Measurements from ENCODE around the gene ZNRF3. TPM values are rescaled to one million over a fixed set of nuclear protein-coding genes. Genes with fewer than 3 reads are reported as not detected.

ZNRF3 gene
- total and polyA plus RNA-seq, 2 donors = 1.1 to 1.3 TPM

GRCh38 chr22:29006346-29006745, 123.0 kb downstream of the ZNRF3 start:
- H3K4me1 ChIP-seq (ENCODE audit: control insufficient read depth in 2 of 2, insufficient read depth in 2 of 2, low read length in 2 of 2) = peaks cover 0 to 13% of the 10 kb centered on the region in 2 donors
- no peak for DNase-seq (ENCODE audit: low read depth in 6 of 9, low spot score in 9 of 9)
- peaks cover 19 to 46% of the 10 kb centered on the region in 2 donors for H3K27me3 ChIP-seq (ENCODE audit: control insufficient read depth in 2 of 2, insufficient read depth in 1 of 2, low read length in 1 of 2)
- H3K36me3 ChIP-seq (ENCODE audit: control insufficient read depth in 2 of 2, insufficient read depth in 2 of 2, low read length in 1 of 2) = no peaks in the 10 kb centered on the region
- no peak overlapping the region for H3K27ac ChIP-seq (ENCODE audit: low read depth in 1 of 2, low read length in 1 of 2)
- no peak overlapping the region for H3K4me3 ChIP-seq (ENCODE audit: low read length in 2 of 2)
- 90% methylated on average over 8 of the region's 8 CpGs for WGBS
- H3K9me3 ChIP-seq (ENCODE audit: control insufficient read depth in 2 of 2, insufficient read depth in 1 of 2, low read length in 1 of 2) = no peaks in the 10 kb centered on the region

- no peak for DNase-seq (ENCODE audit: low read depth in 6 of 9, low spot score in 9 of 9)
- peaks cover under 1 to 19% of the 10 kb centered on the region in 2 donors for H3K4me1 ChIP-seq (ENCODE audit: control insufficient read depth in 2 of 2, insufficient read depth in 2 of 2, low read length in 2 of 2)
- H3K27me3 ChIP-seq (ENCODE audit: control insufficient read depth in 2 of 2, insufficient read depth in 1 of 2, low read length in 1 of 2) = peaks cover 18 to 39% of the 10 kb centered on the region in 2 donors
- no peaks in the 10 kb centered on the region for H3K9me3 ChIP-seq (ENCODE audit: control insufficient read depth in 2 of 2, insufficient read depth in 1 of 2, low read length in 1 of 2)
- no peak overlapping the region for H3K27ac ChIP-seq (ENCODE audit: low read depth in 1 of 2, low read length in 1 of 2)
- no peaks in the 10 kb centered on the region for H3K36me3 ChIP-seq (ENCODE audit: control insufficient read depth in 2 of 2, insufficient read depth in 2 of 2, low read length in 1 of 2)
- H3K4me3 ChIP-seq (ENCODE audit: low read length in 2 of 2) = no peak overlapping the region
- WGBS = 99% methylated on average over 5 of the region's 5 CpGs
Measured at GRCh38 chr22:29009148-29009547, 125.8 kb downstream of the ZNRF3 start.

- peaks cover 3 to 18% of the 10 kb centered on the region in 2 donors for H3K27me3 ChIP-seq (ENCODE audit: control insufficient read depth in 2 of 2, insufficient read depth in 1 of 2, low read length in 1 of 2)
- H3K4me3 ChIP-seq (ENCODE audit: low read length in 2 of 2) = no peak overlapping the region
- WGBS = 91% methylated on average over 14 of the region's 14 CpGs
- no peaks in the 10 kb centered on the region for H3K9me3 ChIP-seq (ENCODE audit: control insufficient read depth in 2 of 2, insufficient read depth in 1 of 2, low read length in 1 of 2)
- H3K27ac ChIP-seq (ENCODE audit: low read depth in 1 of 2, low read length in 1 of 2) = no peak overlapping the region
- no peaks in the 10 kb centered on the region for H3K36me3 ChIP-seq (ENCODE audit: control insufficient read depth in 2 of 2, insufficient read depth in 2 of 2, low read length in 1 of 2)
- DNase-seq (ENCODE audit: low read depth in 6 of 9, low spot score in 9 of 9) = no peak
- peaks cover 6 to 18% of the 10 kb centered on the region in 2 donors for H3K4me1 ChIP-seq (ENCODE audit: control insufficient read depth in 2 of 2, insufficient read depth in 2 of 2, low read length in 2 of 2)
Measured at GRCh38 chr22:29011240-29012100, 128.1 kb downstream of the ZNRF3 start.

DNA sequence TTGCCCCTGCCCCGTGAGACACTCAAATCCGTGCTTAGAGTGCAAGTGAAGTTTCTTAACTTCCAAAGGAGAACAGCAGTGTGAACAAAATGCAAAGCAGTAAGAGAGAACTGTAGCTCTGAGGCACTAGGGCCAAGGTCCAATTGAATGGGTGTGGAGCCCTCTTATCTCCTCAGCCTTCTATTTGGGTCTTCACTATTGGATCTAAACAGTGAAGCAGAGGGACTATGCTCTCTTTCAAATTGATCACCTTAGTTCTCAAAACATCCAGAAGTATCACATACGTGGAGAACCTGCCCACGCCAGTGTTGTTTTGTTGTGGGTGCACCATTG, 128.7 kb downstream of the ZNRF3 start:
- WGBS = 95% methylated on average over 4 of the region's 4 CpGs
- peaks cover 3 to 21% of the 10 kb centered on the region in 2 donors for H3K27me3 ChIP-seq (ENCODE audit: control insufficient read depth in 2 of 2, insufficient read depth in 1 of 2, low read length in 1 of 2)
- no peaks in the 10 kb centered on the region for H3K36me3 ChIP-seq (ENCODE audit: control insufficient read depth in 2 of 2, insufficient read depth in 2 of 2, low read length in 1 of 2)
- no peak overlapping the region for H3K27ac ChIP-seq (ENCODE audit: low read depth in 1 of 2, low read length in 1 of 2)
- H3K4me1 ChIP-seq (ENCODE audit: control insufficient read depth in 2 of 2, insufficient read depth in 2 of 2, low read length in 2 of 2) = peaks cover 6 to 18% of the 10 kb centered on the region in 2 donors
- H3K4me3 ChIP-seq (ENCODE audit: low read length in 2 of 2) = no peak overlapping the region
- H3K9me3 ChIP-seq (ENCODE audit: control insufficient read depth in 2 of 2, insufficient read depth in 1 of 2, low read length in 1 of 2) = no peaks in the 10 kb centered on the region
- DNase-seq (ENCODE audit: low read depth in 6 of 9, low spot score in 9 of 9) = no peak

GRCh38 chr22:29012952-29013351, 129.6 kb downstream of the ZNRF3 start:
- H3K36me3 ChIP-seq (ENCODE audit: control insufficient read depth in 2 of 2, insufficient read depth in 2 of 2, low read length in 1 of 2) = no peaks in the 10 kb centered on the region
- DNase-seq (ENCODE audit: low read depth in 6 of 9, low spot score in 9 of 9) = no peak
- 97% methylated on average over 4 of the region's 4 CpGs for WGBS
- H3K27me3 ChIP-seq (ENCODE audit: control insufficient read depth in 2 of 2, insufficient read depth in 1 of 2, low read length in 1 of 2) = peaks cover 3 to 24% of the 10 kb centered on the region in 2 donors
- no peak overlapping the region for H3K27ac ChIP-seq (ENCODE audit: low read depth in 1 of 2, low read length in 1 of 2)
- no peaks in the 10 kb centered on the region for H3K9me3 ChIP-seq (ENCODE audit: control insufficient read depth in 2 of 2, insufficient read depth in 1 of 2, low read length in 1 of 2)
- no peak overlapping the region for H3K4me3 ChIP-seq (ENCODE audit: low read length in 2 of 2)
- peaks cover 6 to 18% of the 10 kb centered on the region in 2 donors for H3K4me1 ChIP-seq (ENCODE audit: control insufficient read depth in 2 of 2, insufficient read depth in 2 of 2, low read length in 2 of 2)

DNA sequence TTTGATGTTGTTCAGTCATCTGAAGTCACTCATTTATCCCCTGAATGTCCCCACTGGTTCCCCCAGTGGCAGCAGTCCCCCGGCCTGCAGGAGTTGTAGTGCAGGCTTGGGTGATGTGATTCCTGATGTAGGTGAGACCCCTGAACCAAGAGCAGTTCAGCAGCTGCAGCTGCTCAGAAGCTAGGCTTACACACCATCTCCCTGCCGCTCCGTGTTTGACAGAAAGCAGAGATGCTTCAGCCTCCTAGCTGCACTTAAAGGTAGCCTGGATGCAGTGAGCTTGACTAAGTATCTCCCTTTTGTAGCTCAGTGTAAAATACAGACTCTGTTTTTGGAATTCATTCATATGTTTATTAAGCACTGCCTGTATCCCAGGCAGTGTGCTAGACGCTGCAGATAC, 130.9 kb downstream of the ZNRF3 start:
- peaks cover 6 to 21% of the 10 kb centered on the region in 2 donors for H3K4me1 ChIP-seq (ENCODE audit: control insufficient read depth in 2 of 2, insufficient read depth in 2 of 2, low read length in 2 of 2)
- no peaks in the 10 kb centered on the region for H3K36me3 ChIP-seq (ENCODE audit: control insufficient read depth in 2 of 2, insufficient read depth in 2 of 2, low read length in 1 of 2)
- no peak overlapping the region for H3K27ac ChIP-seq (ENCODE audit: low read depth in 1 of 2, low read length in 1 of 2)
- no peaks in the 10 kb centered on the region for H3K9me3 ChIP-seq (ENCODE audit: control insufficient read depth in 2 of 2, insufficient read depth in 1 of 2, low read length in 1 of 2)
- no peak overlapping the region for H3K4me3 ChIP-seq (ENCODE audit: low read length in 2 of 2)
- peaks cover 3 to 31% of the 10 kb centered on the region in 2 donors for H3K27me3 ChIP-seq (ENCODE audit: control insufficient read depth in 2 of 2, insufficient read depth in 1 of 2, low read length in 1 of 2)
- no peak for DNase-seq (ENCODE audit: low read depth in 6 of 9, low spot score in 9 of 9)
- 93% methylated on average over 4 of the region's 4 CpGs for WGBS

DNA sequence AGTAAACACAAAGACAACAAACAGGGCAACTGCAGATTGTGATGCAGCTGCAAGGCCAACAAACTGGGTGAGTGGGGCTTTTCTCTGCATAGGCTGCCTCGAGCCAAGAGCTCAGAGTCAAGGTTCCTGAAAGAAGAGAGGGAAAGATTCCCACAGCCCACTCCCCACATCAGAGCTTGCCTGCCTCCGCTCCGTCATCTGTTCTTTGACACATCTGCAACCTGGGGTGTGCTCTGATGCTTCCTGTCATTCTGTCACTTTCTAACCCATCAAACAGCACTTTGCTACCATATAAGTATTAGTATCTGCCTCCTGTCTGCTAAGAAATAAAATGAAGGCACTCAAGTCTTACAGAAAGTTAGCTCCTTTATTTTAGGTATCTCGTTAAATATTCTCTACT, 131.4 kb downstream of the ZNRF3 start:
- Histone ChIP-seq H3K27ac (ENCODE audit: low read depth in 1 of 2, low read length in 1 of 2) (no peak overlapping the region), H3K27me3 (ENCODE audit: control insufficient read depth in 2 of 2, insufficient read depth in 1 of 2, low read length in 1 of 2) (peaks cover 3 to 31% of the 10 kb centered on the region in 2 donors), H3K9me3 (ENCODE audit: control insufficient read depth in 2 of 2, insufficient read depth in 1 of 2, low read length in 1 of 2) (no peaks in the 10 kb centered on the region), H3K4me3 (ENCODE audit: low read length in 2 of 2) (no peak overlapping the region), H3K4me1 (ENCODE audit: control insufficient read depth in 2 of 2, insufficient read depth in 2 of 2, low read length in 2 of 2) (peaks cover 6 to 21% of the 10 kb centered on the region in 2 donors), H3K36me3 (ENCODE audit: control insufficient read depth in 2 of 2, insufficient read depth in 2 of 2, low read length in 1 of 2) (no peaks in the 10 kb centered on the region)
- DNase-seq (ENCODE audit: low read depth in 6 of 9, low spot score in 9 of 9) = peak in 5 of 9 donors; percentile 26 to 66 (median 32)
- WGBS = 31% methylated on average over 4 of the region's 4 CpGs

DNA sequence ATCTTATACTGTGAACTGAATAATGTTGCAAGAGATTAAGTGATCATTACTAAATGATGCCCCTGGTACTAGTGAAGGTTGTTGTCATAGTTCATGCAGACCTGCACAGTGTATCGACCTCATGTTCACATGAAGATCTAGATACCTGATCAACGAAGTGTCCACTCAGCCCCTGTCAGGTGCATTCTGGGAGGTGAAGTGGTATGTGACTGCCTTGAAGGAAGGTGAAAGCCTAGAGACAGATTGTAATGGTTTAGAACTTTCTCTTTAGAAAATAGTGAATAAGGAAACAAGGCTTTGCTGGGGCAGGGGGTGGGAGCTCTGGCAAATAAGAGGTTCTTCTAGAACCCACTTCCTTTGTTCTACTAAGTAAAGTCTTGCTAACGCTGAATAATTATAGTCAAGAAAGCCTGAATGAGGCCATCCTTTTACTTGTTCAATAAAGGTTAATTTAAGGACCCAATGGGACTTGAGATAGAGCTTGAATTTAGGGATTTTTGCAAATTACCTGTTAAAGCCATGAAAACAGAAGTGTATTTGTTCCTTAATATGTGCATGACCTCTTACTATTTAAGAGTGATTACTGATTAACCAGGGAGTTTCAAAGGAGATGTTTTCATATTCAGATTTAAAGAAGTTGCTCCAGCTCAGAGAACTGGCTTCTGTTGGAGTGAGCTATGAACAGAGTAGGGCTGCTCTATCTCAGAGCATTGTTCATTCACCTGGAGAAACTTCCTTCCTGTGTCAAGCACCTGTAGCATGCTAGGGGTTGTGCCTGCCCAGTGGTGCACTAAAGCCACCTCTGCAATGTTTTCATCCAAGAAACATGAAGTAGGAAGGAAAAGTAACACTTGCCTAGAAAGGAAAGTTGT, 132.9 kb downstream of the ZNRF3 start:
- peaks cover 6 to 19% of the 10 kb centered on the region in 2 donors for H3K4me1 ChIP-seq (ENCODE audit: control insufficient read depth in 2 of 2, insufficient read depth in 2 of 2, low read length in 2 of 2)
- WGBS = 87% methylated on average over 3 of the region's 3 CpGs
- H3K4me3 ChIP-seq (ENCODE audit: low read length in 2 of 2) = no peak overlapping the region
- no peak for DNase-seq (ENCODE audit: low read depth in 6 of 9, low spot score in 9 of 9)
- H3K27me3 ChIP-seq (ENCODE audit: control insufficient read depth in 2 of 2, insufficient read depth in 1 of 2, low read length in 1 of 2) = peaks cover 3 to 28% of the 10 kb centered on the region in 2 donors
- H3K36me3 ChIP-seq (ENCODE audit: control insufficient read depth in 2 of 2, insufficient read depth in 2 of 2, low read length in 1 of 2) = no peaks in the 10 kb centered on the region
- no peaks in the 10 kb centered on the region for H3K9me3 ChIP-seq (ENCODE audit: control insufficient read depth in 2 of 2, insufficient read depth in 1 of 2, low read length in 1 of 2)
- no peak overlapping the region for H3K27ac ChIP-seq (ENCODE audit: low read depth in 1 of 2, low read length in 1 of 2)

All from thymus (tissue), 11 donors.